Germinal center (tissue), 1 donor: ENCODE data around the gene SIRPB1.
"Not testable (repeated sequence)": the region's sequence is repeated elsewhere in the genome, so short reads cannot be mapped to it uniquely, and the experiment has no call there.

Experiments used
- DNase-seq: peaks from one replicate; pipeline ENCODE4 v3.0.0; 2012; ENCODE audit warnings: mixed read lengths, low spot score

Gene SIRPB1

DNA sequence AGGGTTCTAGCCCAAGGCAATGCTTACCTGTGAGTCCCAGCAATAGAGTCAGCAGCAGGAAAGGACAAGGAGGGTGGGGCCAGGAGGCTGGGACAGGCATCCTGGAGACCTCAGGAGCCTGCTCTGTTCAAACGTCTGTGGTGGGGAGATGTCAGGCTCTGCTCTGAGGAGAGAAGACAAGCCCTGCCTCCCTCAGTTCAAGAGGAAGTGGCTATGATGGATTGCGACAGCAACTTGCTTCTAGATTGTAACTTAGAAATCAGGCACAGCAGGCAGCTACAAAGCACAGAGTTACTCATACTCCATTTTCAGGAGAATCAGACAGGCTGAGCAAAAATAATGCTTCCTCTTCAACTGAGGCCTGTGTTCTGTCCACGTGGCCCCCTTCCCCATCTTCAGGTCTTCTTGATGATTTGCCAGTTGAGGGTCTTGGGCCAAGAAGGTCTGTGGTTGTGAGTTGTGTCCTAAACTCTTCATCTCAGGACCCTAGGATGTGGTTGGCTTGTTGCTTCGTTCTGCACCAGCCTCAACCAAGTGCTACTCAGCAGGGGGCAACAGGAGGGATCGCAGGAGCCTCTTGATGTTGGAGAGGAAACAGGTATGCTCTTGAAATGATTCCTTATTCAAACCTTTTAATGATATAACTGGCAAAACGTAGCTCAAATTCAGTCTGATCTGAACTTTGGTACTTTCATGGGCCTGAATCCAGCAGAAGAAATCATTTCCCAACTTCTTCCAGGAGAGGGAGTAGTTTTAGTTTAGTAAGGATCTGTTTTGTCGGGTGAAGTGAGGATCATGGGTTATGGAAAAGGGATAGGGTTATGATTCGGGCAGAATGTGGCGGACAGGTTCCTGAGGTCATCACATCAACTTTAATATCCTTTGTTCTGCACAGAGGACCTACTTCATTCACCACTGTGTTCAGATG is 31.0 kb downstream of the SIRPB1 start:
- DNase-seq, result no peak

DNA sequence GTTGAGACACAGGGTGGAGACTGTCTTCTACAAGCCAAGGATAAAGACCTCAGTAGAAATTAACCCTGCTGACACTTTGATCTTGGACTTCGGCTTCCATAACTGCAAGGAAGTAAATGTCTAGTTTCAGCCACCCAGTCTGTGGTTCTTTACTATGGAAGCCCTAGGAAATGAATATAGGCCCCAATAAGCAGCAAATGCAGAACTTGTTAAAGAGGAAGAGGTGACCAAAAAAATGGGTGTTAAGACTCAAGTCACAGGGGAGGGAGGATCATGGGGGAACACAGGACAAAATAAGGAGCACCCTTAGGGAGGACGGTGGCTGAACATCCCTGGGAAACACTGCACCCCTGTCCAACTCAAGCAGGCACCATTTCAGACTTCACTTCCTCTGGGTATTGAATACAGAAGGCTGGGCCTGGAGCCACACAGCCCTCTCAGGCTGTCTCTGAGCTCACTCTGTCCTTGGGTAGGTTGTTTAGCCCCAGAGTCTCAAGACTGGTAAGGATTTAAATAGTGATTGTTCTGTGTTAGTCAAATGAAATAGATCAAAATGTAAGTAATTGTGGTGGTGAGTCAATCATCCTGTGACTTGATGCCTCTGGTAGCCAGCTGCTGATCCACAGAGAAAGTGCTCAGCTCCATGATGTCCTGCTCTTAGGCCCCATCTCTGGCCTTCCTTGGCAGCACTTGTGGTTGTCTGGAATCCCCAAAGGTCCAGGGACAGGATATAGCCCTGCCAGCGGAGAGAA is 31.9 kb downstream of the SIRPB1 start:
- no peak for DNase-seq

DNA sequence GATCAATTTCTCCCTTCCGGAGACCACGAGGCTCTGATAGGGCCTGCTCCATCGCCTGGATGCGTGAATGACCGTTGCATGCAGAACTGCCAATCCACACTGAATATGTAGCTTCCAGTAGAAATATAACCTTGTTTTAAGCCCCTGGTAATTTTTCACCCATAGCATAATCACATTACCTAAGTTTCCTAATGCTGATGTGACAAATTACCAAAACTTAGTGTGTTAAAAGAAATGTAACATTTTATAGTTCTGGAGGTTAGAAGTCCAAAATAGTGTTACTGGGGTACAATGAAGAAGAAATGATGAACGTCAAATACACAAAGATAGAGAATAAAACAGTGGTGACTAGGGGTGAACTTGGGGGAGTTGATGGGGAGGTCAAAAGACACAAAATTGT is 40.3 kb downstream of the SIRPB1 start:
- no peak for DNase-seq

DNA sequence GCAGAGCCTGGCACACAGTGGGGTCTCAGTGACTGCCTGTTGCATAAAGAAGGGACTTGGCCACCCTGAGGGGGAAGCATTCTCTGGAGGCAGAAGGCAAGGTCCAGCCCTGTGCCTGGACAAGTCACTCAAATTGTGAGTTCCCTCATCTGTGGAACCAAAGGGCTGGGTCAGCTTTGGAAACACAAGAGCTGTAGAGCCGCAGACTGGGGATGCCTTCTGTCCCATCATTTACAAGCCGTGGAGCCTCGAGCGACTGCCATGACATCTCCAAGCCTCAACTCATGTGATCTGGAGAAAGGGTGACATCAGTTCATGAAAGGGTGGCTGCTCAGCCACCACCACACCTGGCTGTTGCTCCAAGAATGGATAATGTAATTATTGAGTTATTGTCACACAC is 41.9 kb downstream of the SIRPB1 start:
- no peak for DNase-seq

DNA sequence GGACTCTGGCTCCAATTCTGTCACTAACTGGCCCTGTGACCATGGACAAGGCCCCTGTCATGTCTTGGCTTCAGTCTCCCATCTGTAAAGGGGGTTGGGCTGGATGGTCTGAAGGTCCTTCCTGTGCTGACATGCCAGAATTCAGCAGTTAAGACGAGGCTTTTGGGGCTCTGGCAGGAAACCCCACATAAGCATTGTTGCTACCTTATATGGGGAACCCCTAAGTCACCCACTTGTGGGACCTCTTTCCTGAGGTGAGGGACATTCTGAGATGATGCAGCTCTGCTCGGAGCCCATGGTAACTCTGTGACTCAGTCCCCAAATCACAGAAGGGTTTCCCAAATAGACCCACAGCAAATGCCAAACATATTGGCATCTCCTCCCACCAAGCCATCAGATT is 42.5 kb downstream of the SIRPB1 start:
- DNase-seq, result not testable (repeated sequence)

DNA sequence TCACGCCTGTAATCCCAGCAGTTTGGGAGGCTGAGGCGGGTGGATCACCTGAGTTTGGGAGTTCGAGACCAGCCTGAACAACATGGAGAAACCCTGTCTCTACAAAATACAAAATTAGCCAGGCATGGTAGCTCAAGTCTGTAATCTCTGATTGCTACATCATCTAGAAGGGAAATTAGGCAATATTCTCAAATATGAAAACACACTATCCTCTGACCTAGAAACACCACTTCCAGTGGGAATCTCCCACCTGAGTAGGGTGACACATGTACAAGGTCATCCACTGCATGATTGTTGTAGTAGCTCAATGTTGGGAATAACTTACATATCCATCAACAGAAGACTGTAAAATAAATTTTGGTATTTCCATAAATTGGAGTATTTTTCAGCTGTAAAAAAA is 43.2 kb downstream of the SIRPB1 start:
- DNase-seq, result no peak

DNA sequence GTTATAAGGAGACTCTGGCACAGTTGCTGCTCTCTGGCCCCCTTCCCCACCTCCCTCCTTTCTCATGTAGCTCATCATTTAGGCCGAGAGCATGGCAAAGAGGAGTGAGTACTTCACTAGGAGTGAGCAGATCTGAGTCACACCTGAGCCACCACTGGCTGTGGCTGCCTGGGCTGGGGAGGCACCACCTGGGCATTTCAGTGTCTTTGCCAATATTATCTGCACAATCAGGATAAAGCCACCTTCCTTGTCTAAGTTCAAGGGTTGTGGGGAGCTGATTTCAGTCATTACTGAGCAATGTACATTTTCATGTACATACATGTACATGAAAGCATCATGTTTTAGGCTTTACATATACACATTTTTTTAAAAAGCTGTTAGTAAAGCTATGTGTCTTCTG is 43.8 kb downstream of the SIRPB1 start:
- DNase-seq, result not testable (repeated sequence)

DNA sequence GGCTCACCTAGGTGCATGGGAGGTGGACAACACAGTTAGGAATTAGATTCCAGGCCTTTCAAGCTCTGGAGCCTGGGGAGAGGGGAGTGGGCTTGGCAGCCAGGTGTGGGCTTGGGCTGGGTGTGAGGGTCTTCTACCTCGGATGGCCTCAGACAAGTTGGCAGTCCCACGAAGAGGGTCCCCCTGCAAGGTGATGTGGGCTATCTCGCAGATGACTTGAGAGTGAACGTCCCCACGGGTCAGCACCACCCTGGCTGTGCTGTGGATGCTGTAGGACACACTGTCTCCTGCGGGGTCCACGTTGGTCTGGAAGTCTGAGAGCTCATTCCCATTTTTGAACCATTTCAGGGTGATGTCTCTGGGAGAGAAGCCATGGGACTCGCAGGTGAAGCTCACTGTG is 48.2 kb downstream of the SIRPB1 start:
- not testable (repeated sequence) for DNase-seq
